Neural crest cell (in vitro differentiated cells): ENCODE results near the gene FARP2. TPM values are rescaled to one million over a fixed set of nuclear protein-coding genes. Genes with fewer than 3 reads are reported as not detected.

Experiments used
- DNase-seq: peaks from one replicate; pipeline ENCODE4 v3.0.0; 2021; ENCODE audit warnings: low read depth, mixed read lengths, low spot score
- H3K27ac Mint-ChIP-seq: one replicate; pipeline ENCODE4 v1.8.0; 2021; ENCODE audit warnings: mild to moderate bottlenecking, mixed read lengths; ENCODE audit not compliant: unreplicated experiment
- H3K27me3 Mint-ChIP-seq: 2 replicates; pipeline ENCODE4 v1.8.0; 2021; ENCODE audit warnings: low read depth, mild to moderate bottlenecking, mixed read lengths
- H3K36me3 Mint-ChIP-seq: 2 replicates; pipeline ENCODE4 v1.8.0; 2021; ENCODE audit warnings: low read depth, mild to moderate bottlenecking, mixed read lengths
- H3K4me1 Mint-ChIP-seq: 2 replicates; pipeline ENCODE4 v1.8.0; 2021; ENCODE audit warnings: mixed read lengths
- H3K4me3 Mint-ChIP-seq: one replicate; pipeline ENCODE4 v1.8.0; 2021; ENCODE audit warnings: mild to moderate bottlenecking, mixed read lengths
- H3K9me3 Mint-ChIP-seq: 2 replicates; pipeline ENCODE4 v1.8.0; 2021; ENCODE audit warnings: mixed read lengths
- total RNA-seq: library from RNA; stranded (reverse); gene quantifications from 2 replicates; pipeline ENCODE4 v1.2.1, GENCODE V29; 2021
- TF ChIP-seq, protein P1 (sequence below): fragments of 200-600 bp; sonication (generic); conservative IDR thresholded peaks from 2 replicates; pipeline ENCODE4 v1.5.0; 2021; ENCODE audit warnings: antibody characterized with exemption, mild to moderate bottlenecking

Gene FARP2
- total RNA-seq, 1 donor from 2014 or later: 36.1 TPM

DNA sequence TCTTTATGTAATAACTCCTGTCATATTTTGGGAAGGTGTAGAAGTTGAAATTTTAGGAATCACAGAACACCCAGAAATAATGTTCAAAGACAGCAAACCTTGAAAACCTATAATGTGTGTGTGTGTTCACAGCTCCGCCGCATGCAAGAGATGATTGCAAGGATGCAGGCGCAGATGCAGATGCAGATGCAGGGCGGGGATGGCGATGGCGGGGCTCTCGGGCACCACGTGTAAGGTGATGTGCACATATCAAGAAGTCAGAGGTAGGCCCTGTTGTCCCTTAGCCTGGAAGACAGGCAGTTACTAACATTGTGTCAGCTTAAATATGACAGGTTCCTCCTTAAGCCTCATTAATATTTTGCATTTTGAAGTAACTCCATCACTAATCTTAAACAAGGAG, 6.1 kb upstream of the FARP2 start:
- Mint-ChIP-seq H3K27ac (peak overlapping the region; percentile 57), H3K36me3 (peaks cover 15% of the 10 kb centered on the region), H3K27me3 (no peaks in the 10 kb centered on the region), H3K4me1 (peaks cover 3% of the 10 kb centered on the region), H3K9me3 (no peaks in the 10 kb centered on the region), H3K4me3 (no peak overlapping the region)
- TF ChIP-seq, protein P1, sequence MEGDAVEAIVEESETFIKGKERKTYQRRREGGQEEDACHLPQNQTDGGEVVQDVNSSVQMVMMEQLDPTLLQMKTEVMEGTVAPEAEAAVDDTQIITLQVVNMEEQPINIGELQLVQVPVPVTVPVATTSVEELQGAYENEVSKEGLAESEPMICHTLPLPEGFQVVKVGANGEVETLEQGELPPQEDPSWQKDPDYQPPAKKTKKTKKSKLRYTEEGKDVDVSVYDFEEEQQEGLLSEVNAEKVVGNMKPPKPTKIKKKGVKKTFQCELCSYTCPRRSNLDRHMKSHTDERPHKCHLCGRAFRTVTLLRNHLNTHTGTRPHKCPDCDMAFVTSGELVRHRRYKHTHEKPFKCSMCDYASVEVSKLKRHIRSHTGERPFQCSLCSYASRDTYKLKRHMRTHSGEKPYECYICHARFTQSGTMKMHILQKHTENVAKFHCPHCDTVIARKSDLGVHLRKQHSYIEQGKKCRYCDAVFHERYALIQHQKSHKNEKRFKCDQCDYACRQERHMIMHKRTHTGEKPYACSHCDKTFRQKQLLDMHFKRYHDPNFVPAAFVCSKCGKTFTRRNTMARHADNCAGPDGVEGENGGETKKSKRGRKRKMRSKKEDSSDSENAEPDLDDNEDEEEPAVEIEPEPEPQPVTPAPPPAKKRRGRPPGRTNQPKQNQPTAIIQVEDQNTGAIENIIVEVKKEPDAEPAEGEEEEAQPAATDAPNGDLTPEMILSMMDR: no peak
- no peak for DNase-seq

DNA sequence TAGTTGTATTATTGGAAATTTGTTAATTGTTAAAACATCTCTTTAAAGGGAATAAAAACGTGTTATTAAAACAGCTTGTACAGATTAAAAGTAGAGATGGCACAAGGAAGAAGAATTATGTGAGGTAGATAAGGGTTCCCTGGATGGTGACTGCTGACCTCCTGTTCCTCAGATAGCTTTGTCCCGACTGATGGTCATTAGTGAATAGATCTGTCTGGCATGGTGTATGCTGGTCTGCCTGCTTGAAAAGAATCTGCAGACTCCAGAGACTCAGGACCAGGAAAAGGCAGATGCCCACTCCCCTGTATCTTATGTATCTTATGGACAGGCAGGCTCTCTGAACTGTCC, 5.6 kb upstream of the FARP2 start:
- no peak overlapping the region for H3K4me3 Mint-ChIP-seq
- peaks cover 5% of the 10 kb centered on the region for H3K4me1 Mint-ChIP-seq
- no peak for DNase-seq
- no peaks in the 10 kb centered on the region for H3K9me3 Mint-ChIP-seq
- H3K27ac Mint-ChIP-seq: no peak overlapping the region
- H3K27me3 Mint-ChIP-seq: no peaks in the 10 kb centered on the region
- TF ChIP-seq, protein P1: no peak
- H3K36me3 Mint-ChIP-seq: peaks cover 15% of the 10 kb centered on the region

DNA sequence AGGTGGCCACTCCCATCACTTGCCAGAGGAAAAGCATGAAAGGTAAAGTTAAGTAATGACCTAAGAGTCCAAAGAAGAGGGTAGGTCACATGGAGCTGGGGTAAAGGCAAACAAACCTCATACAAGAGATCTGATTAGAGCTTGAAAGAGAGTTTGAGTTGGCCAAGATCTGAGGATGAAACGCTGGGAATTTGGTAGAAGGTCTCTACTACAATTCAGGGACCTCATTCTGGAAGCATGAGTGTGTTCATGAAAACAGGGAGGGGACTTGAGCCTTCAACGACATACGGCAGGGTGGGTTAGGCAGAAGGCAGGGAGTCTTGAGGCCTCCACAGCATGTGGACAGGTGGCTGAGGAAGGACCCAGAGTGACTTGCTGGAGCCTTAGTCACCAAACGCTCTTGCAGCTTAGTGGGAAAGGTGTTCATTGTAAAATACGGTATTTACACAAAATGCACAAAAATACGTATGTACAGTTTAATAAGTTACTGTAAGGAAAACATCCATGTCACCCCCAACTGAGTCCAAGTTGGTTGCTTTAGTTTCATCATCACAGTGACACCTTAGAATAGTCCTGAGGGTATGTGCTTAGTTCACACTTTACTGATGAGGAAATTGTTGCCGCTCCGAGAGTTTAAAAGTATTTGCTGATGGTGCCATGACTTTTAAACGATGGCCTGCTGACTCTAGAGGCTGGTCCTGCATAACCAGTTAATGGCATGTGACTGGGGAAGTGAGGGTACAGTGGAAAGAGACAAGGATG, 5.0 kb upstream of the FARP2 start:
- Mint-ChIP-seq H3K27ac (no peak overlapping the region), H3K27me3 (peaks cover 2% of the 10 kb centered on the region), H3K9me3 (no peaks in the 10 kb centered on the region), H3K36me3 (peaks cover 13% of the 10 kb centered on the region), H3K4me3 (no peak overlapping the region), H3K4me1 (peaks cover 5% of the 10 kb centered on the region)
- DNase-seq: no peak
- TF ChIP-seq, protein P1: no peak

DNA sequence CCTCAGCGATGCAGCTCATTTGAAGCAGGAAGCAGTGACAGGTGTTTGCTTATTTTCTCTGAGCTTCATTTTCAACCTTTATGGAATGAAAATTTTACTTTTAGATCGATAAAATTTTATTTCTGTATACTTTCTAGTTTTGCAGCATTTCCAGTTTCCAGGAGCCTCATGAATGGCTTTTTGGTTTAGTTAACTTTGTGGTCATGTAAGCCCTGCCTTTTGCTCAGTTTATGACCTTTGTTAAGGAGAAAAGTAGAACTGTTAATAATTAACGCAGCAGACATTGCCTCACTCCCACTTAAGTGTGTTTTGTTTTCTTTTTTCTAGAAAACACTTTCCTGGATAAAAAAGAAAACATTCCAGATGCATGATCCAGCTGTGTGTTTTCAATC, 4.4 kb upstream of the FARP2 start:
- H3K4me1 Mint-ChIP-seq: peaks cover 5% of the 10 kb centered on the region
- peaks cover 2% of the 10 kb centered on the region for H3K27me3 Mint-ChIP-seq
- no peak overlapping the region for H3K4me3 Mint-ChIP-seq
- TF ChIP-seq, protein P1: no peak
- H3K27ac Mint-ChIP-seq: no peak overlapping the region
- peaks cover 13% of the 10 kb centered on the region for H3K36me3 Mint-ChIP-seq
- no peak for DNase-seq
- no peaks in the 10 kb centered on the region for H3K9me3 Mint-ChIP-seq

DNA sequence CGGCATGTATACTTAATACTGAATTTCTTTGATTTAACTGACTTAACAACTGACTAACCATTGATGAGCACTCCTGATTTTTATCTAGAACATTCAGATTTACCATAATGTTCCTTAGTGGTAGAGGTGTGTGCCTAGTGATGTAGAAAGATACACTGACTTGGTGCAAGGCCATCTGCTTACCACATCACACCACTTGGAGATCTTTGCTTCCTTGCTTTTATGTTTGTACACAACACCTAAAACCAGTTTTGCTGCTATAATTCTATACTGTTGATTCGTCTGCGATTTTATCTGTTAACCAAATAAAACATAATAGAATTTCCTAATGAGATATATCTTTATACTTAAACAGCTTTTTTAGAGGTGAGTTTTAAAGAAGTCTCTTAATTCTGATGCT, 3.9 kb upstream of the FARP2 start:
- Mint-ChIP-seq H3K36me3 (peaks cover 13% of the 10 kb centered on the region), H3K4me1 (peaks cover 10% of the 10 kb centered on the region), H3K9me3 (no peaks in the 10 kb centered on the region), H3K27ac (no peak overlapping the region), H3K4me3 (no peak overlapping the region), H3K27me3 (peaks cover 2% of the 10 kb centered on the region)
- no peak for DNase-seq
- TF ChIP-seq, protein P1: no peak
